ENCODE data around the gene KRT2.

GRCh38 chr12:52606096-52606495 is 45.9 kb downstream of the KRT2 start:
- TF ChIP-seq CTCF (IDR thresholded peaks at IDR 0.05; ENCODE audit: insufficient read depth, low read depth, low read length), result no peak
- no peak for TF ChIP-seq EZH2 (IDR thresholded peaks at IDR 0.05; ENCODE audit: insufficient read depth, low read length)

Data from astrocyte (in vitro differentiated cells and primary cell).